ENCODE results near the gene NTS.

The NTS gene, protein sequence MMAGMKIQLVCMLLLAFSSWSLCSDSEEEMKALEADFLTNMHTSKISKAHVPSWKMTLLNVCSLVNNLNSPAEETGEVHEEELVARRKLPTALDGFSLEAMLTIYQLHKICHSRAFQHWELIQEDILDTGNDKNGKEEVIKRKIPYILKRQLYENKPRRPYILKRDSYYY

GRCh38 chr12:85874031-85874461 is at the start of gene NTS:
Gene NTS (plus strand): TSS chr12:85874295. CDS start chr12:85874404, 109 bp downstream.
- no peak for DNase-seq (ENCODE audit: low read depth)

DNA sequence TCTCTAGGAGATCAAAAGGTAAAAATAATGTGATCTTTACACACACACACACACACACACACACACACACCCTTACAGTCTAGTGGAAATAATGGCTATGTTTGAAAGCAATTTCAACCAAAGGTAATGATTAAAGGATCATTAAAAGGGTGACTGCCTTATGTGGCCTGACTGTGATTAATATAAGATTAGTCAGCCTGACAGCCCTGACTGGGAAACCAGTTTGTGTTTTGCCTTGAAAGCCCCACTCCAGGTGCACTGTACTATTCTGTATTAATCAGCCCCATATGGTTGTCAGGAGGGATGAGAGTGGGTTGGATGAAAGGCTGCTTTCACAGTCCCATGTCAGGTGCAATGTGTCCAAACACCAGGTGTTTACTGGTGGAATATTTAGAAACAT is 48.3 kb upstream of the NTS start:
- DNase-seq (ENCODE audit: low read depth), result no peak

DNA sequence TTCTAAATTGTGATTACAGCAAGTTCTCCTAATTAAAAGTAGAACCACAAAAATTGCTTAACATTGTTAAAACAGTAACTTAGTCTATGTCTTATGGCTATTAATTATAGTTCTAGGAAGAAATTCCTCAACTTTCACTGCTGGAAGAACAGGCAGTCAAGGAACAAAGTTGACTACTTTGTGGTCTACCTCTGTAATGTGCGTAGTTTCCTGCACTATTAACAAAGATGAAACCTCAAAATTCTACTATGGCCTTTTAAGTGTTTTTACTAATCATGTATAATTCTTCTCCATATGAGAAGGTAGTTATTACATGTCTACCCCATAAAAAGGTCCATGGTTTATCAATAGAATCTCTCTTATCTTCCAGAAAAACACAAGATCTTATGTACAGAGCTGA is 45.5 kb upstream of the NTS start:
- DNase-seq (ENCODE audit: low read depth), result no peak

GRCh38 chr12:85829391-85829790 is 44.7 kb upstream of the NTS start:
- DNase-seq (ENCODE audit: low read depth), result no peak

DNA sequence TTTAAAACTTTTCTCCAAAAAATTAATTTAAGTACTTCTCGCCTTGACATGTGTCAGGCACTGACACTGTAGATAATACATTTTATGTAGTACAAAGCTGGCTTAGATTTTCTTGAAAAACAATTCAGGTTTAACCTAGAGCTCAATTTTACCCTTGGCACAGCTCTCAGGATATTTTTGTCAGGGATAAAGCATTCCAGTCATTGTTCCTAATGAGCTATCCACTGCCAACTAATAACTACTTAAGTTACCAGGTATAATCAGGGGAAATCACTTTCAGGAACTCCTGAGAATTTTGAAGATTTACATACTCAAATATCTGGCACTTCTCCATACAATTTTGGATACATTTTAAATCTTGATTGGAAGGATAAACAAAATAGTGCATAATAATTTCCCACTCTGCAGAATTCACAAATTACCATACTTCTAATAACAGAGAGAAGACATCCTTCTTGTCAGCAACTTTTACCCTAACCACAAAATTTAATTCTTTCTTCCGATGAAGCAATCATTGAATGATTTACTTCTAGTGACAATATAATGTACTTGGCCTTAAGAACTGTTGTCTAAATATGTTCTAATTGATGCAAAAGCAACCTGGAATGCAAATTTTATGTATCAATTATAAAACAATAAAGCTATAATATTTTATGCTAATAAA is 42.6 kb upstream of the NTS start:
- DNase-seq (ENCODE audit: low read depth), result no peak

- DNase-seq (ENCODE audit: low read depth), result no peak
These were observed 40.5 kb upstream of the NTS start for GRCh38 chr12:85833579-85833978.

DNA sequence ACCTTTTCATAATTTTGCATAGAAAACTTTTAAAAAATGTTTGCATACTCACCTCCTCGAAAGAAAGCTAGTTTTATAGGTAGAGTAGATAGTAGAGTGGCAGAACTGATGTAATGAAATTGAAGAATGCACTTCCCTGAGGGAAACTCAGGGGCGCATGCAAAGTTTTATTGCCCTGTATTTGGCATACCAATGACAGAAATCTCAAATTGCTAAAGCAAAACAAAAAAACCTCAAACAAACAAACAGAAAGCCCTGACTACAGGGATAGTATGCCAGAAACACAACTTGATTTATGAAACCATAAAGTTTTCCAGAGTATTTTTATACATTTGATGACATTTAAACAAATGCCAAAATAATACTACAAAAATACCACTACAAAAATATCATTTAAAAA is 39.7 kb upstream of the NTS start:
- no peak for DNase-seq (ENCODE audit: low read depth)

DNA sequence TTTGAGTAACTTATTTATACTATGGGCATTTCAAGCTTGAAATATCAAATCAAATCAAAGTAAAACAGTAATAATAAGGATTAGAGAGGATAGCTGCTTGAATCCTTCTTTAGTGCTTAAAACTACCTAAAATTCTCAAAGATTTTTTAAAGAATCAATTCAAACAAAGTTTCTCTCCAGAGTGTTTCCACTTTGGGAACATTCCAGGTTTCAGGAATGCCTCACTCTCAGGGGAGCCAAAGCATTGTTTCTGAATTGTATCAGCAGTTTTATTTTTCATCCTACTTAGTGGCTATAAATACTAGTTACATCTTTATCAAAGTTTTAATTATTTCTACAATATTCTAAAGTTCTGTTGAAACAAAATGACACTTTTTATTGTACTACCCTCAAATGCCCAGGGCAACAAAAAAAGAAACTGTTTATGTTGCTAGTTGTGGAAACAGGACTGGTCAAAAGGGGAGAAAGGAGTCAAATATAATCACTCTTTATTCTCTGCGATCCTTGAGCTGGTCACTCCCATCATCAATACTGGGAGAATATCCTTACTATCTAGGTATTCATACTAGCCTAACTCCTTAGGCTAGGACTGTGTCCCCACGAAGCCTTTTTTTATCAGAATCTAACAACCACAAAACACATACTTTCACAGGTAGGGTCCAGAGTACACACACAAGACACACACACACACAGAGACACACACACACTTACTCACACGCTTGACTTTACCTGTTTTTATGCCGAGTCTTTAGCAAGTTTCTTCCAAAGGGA is 38.5 kb upstream of the NTS start:
- no peak for DNase-seq (ENCODE audit: low read depth)

DNA sequence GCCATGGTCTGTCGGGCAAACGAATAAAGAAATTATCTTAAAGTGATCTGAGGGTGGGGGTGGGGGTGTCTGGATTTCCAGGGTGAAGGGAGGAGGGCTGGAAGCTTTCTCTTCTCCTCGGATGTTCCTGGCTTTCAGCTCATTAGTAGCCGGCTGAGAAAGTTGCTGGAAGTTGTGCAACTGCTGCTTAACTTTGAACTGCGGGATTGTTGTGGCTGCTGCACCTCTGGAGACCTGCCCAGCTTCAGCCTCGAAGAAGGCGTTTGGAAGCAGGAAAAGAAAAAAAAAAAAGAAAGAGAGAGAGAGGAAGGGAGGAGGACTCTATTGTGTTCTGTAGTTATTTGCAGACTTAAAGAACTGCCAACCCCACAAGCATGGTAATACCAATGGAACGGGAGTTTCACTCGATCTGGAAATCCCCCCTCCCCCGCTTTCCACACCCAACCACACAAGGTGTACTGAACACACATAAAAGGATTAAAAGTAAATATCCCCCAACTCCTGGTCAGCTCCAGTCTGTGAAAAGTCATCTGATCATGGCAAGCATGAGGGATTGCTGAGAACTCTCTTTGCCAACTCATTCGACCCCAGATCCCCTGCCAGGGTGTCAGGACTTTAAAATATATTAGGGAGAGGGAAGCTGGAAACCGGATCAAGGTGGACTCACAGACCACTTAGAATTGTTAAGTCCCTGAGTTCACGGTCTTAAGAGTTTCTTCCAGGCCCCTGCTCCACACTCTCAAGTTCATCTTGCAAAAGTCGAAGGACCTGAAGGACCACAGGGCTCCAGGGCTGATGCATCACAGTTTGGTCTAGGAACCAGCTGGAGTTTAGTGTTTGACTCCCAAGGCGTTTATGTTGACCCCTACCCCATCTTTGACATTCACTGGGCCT is 37.7 kb upstream of the NTS start, which contains the start of gene RASSF9:
TSS of gene RASSF9 (minus strand) at position 213 of the 894 bp plus-strand sequence. CDS start at position 5, 208 bp downstream.
- no peak for DNase-seq (ENCODE audit: low read depth)

- DNase-seq (ENCODE audit: low read depth), result no peak
These were observed 30.3 kb upstream of the NTS start for GRCh38 chr12:85843606-85844310.

GRCh38 chr12:85849344-85849743 is 24.8 kb upstream of the NTS start:
- no peak for DNase-seq (ENCODE audit: low read depth)

DNA sequence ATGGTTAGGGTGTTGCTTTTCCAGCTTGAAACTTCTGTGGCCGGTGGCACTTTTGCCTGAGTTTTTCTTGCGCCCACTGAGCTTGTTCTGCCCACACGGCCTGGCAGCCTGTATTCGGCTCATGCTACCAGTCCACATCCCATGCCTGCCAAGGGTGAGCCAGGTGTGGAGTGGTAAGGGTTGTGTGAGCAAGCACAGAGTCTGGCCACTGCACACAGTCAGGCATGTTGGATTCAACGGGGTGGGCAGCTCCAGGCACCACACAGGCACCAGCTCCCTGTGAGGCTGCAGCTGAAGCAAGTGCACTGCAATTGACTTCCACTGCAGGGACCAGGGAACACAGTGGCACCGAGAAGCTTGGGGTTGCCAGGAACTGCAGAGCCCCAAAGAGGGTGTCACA is 18.8 kb upstream of the NTS start:
- no peak for DNase-seq (ENCODE audit: low read depth)

GRCh38 chr12:85856966-85857365 is 17.1 kb upstream of the NTS start:
- no peak for DNase-seq (ENCODE audit: low read depth)

- DNase-seq (ENCODE audit: low read depth), result no peak
These were observed 8.2 kb upstream of the NTS start for GRCh38 chr12:85865890-85866289.

GRCh38 chr12:85866986-85867776 is 6.9 kb upstream of the NTS start:
- no peak for DNase-seq (ENCODE audit: low read depth)

- no peak for DNase-seq (ENCODE audit: low read depth)
These were observed 1.5 kb upstream of the NTS start for GRCh38 chr12:85872497-85873091.

GRCh38 chr12:85877459-85877858 is 3.4 kb downstream of the NTS start:
- no peak for DNase-seq (ENCODE audit: low read depth)

DNA sequence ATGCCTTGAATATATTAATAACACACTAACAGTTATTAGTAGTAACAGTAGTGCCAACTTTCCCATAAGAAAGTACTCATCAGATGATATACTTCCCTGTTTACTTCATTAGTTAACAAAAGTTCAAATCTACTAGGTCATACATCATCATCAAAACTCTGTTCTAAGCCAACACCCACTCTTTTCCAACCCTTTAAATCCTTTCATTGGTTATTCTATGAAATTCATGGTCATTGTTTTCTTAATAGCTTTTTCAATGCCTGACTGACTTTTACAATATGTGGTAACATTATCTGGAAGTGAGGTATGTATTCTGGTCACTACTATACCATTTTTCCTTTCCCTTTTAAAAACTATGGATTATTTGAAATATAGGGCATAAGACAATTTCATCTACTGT is 9.7 kb downstream of the NTS start:
- DNase-seq (ENCODE audit: low read depth), result no peak

- DNase-seq (ENCODE audit: low read depth), result no peak
These were observed 20.6 kb downstream of the NTS start for GRCh38 chr12:85894653-85895052.

DNA sequence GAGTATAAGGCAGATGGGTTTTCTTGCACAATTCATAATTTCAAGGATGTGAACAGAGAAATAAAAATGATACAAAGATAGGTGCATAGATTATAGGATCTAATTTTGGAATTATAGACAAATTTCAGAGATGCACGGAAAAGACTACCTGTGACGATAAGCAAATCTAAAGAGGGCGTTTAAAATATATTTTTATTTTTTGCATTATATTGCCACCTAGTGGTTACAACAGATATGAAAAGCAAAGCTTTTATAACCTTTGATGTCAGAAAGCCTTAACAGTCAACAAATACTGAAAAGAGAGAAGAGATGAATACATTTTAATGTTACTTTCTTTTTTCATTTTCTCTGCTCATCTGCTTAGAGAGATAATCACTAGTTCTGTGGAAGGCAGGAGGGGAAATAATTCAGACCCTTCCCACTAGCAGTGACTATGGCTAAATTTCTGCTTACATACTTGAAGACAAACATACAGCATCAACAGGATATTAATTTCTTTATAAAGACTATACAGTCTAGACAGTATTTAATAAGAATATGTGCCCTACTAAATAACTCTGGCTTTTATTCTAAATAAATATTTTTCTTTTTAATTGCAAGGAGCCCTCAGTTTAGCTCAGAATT is 46.3 kb downstream of the NTS start:
- DNase-seq (ENCODE audit: low read depth), result no peak
